Ammon's horn (tissue), 1 donor: ENCODE measurements around the gene SPOCD1.
"Not testable (repeated sequence)": the region's sequence is repeated elsewhere in the genome, so short reads cannot be mapped to it uniquely, and the experiment has no call there.

Experiments
- DNase-seq: peaks from one replicate; pipeline ENCODE4 v3.0.0-alpha.2; 2016; ENCODE audit warnings: low spot score

Gene SPOCD1

DNA sequence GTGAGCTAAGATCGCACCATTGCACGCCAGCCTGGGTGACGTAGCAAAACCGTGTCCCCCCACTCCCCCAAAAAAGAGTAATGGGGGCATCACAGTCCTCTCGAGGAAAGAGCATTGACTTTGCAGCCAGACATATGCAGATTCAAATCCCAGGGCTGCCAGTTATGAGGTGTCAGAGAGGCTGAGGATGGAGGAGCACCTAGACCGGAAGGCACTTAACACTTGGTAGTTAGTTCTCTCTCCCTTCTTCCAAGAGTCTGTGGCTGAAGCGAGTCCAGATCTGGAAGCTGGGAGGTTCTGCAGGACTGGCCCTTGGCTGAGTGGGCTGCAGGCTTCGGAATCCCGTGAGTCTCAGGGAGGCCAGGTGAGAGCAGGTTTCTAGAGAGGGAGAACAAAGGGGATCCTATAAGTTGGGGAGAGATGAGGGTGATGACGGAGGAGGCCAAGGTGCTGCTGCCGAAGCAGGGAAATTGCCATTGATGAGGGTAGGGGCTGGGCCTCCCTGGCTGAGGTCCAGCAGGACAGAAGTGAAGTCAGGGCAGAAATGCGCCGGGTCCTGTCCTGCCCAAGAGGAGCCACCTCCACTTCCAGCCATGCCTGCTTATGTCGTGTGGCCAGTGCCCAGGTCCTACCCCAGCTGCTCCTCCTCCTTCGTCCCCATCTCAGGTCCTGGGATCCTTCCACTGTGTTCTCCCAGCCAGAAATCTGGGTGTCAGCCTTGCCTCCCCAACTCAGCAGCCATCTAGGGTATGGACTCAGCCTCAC lies 13.3 kb upstream of the SPOCD1 start:
- DNase-seq, result no peak

- DNase-seq, result no peak
Observed at GRCh38 chr1:31828341-31828740, 12.5 kb upstream of the SPOCD1 start.

DNA sequence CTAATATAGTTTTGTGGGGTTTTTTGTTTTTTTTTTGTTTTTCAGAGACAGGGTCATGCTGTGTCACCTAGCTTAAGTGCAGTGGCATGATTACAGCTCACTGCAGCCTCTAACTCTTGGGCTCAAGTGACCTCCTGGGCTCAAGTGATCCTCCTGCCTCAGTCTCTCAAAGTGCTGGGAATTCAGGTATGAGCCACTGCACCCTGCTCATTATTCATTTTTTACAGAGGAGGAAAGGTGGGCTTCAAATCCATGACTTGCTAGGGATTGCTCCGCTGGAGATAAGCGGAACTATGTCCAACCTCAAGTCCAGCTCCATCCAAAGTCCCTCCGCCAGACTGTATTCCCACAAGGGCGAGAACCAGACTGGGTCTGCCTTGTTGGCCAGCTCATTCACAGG lies 8.0 kb upstream of the SPOCD1 start:
- DNase-seq, result no peak

GRCh38 chr1:31822766-31823165 lies 6.9 kb upstream of the SPOCD1 start:
- DNase-seq, result peak; percentile 86

- DNase-seq, result not testable (repeated sequence)
Observed at GRCh38 chr1:31820196-31820595, 4.4 kb upstream of the SPOCD1 start.

- DNase-seq, result no peak
Observed at GRCh38 chr1:31818206-31818605, 2.4 kb upstream of the SPOCD1 start.

GRCh38 chr1:31816947-31817346 lies 1.1 kb upstream of the SPOCD1 start:
- not testable (repeated sequence) for DNase-seq

DNA sequence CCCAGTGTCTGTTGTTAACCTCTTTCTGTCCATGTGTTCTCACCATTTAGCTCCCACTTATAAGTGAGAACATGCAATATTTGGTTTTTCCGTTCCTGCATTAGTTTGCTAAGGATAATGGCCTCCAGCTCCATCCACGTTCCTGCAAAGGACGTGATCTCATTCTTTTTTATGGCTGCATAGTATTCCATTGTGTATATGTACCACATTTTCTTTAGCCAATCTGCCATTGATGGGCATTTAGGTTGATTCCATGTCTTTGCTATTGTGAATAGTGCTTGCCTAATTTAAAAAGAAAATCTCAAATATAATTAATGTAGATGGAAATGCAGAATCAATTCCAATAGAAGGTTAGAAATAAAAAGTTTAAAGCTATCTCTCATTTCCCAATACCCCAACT lies 679 bp upstream of the SPOCD1 start:
- DNase-seq, result not testable (repeated sequence)

- no peak for DNase-seq
Observed at GRCh38 chr1:31815307-31815645, 546 bp downstream of the SPOCD1 start.

DNA sequence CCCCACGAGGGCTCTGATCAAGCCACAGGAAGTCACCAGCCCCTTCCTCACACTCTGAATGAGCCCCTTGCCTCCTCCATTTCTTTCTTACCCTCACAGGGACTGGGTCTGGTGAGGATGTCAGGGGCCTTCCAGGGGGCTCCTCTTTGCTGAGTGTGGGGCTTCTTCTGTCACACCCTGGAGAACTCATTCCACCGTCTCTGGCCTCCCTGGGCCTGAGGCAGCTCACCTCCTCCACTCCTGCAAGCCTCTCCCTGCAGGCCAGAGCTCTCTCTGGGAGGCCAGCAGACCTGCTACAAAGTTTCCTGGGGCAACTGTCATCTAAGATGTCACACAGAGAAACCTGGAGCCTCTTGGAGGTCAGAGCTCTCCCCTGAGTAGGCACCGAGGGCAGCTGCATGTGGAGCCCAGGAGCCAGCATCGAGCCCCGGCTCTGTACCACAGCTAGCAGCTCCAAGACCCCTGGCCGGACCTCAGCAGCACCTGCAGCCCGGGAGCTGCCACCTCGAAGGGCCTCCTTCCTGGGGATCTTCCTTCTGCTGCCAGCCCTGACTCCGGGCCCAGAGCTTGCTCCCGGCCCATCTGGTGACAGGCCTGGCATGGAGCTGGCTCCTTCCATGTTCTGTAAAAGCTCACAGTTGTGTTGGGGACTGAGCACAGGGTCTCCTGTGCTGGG lies 1.1 kb downstream of the SPOCD1 start:
- no peak for DNase-seq

DNA sequence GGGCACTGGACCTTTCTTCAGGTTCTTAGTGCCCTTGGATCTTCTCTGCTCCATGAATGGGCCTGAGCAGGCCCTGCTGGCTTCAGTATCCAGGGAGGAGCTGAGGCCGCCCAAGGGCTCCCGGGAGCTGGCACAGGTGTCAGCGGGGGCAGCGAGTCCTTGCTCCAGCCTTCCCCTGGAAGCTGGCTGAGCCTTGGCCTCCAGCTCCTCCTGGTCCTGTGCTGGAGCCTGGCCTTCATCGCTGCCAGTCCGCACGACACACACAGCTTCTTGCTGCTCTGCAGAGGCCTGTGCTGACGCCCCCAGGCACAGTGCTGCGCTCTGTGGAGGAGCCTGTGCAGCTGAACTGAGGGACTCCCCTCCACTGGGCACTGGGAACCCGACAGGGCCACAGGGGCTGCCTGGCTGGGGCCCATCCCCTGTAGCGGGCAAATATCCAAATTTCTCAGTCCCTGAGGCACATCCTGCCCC lies 1.7 kb downstream of the SPOCD1 start:
- no peak for DNase-seq

DNA sequence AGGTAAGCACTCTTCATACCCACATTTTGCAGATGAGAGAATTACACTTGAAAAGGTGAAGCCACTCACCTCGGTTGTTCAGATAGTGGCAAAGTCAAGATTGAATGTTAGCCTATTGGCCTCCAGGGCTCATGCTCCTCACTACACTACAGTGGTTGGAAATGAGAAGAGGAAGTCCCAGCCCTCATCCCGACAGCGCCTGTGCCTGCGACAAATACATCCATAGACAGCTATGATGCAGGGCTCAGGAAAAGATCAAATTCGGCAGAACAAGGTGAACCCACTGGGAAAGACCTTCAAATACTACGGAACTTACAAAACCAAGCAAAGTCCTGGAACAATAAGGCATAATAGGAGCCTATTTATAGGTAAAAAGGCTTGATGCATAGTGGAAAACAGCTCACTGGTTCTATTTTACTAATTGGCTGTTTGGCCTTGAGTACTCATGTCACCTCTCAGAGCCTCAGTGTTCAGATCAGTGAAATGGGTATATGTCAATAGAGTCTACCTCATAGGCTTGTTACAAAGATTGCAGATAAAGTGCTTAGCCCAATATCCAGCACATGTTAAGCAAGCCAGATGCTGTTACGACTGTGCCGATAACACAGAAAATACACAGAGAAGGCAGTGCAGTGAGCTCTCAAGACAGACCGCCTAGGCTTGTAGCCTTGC lies 3.5 kb downstream of the SPOCD1 start:
- no peak for DNase-seq

- peak; percentile 97 for DNase-seq
Observed at GRCh38 chr1:31811605-31812004, 4.2 kb downstream of the SPOCD1 start.

- no peak for DNase-seq
Observed at GRCh38 chr1:31809698-31810097, 6.1 kb downstream of the SPOCD1 start.

DNA sequence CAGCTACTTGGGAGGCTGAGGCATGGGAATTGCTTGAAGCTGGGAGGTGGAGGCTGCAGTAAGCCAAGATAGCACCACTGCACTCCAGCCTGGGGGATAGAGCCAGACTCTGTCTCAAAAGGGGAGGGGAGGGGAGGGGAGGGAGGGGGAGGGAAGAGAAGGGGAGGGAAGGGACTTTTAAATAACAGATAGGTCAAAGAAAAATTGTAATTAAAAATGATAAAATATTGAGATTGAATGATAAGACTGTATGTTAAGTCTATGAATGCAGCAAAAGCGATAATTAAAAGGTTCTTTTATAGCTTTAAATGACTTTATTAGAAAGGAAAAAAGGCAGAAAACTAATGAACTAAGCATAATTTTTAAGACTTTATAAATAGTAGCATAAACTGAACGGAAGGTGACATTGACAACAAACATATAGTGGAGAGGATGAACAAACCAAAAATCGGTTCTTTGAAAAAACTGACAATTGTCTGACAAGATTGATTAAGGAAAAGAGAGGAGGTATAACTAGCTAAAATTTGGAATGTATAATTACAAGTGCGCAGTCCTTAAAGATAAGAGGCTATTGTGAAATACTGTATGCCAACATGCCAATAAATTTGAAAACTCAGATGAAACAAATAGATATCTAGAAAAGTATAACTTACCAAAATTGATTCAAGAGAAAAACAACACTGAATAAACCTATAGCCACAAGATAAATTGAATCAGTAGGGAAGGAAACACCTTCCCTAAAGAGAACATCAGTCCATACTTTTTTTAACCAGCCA lies 8.4 kb downstream of the SPOCD1 start:
- no peak for DNase-seq

DNA sequence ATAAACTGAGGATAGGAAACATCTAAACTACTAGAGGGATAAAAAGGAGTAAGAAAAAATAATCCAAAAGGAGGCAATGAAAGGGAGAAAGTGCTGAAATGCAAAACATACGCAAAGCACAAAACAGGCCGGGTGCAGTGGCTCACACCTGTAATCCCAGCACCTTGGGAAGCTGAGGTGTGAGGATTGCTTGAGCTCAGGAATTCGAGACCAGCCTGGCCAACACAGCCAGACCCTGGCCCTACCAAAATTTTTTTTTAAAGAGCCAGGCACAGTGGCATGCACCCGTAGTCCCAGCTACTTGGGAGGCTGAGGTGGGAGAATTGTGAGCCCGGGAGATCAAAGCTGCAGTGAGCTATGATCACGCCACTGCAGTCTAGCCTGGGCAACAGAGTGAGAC lies 10.5 kb downstream of the SPOCD1 start:
- DNase-seq, result no peak

GRCh38 chr1:31804098-31804497 lies 11.7 kb downstream of the SPOCD1 start:
- no peak for DNase-seq

GRCh38 chr1:31803610-31804009 lies 12.2 kb downstream of the SPOCD1 start:
- no peak for DNase-seq

- DNase-seq, result no peak
Observed at GRCh38 chr1:31802190-31803150, 13.4 kb downstream of the SPOCD1 start.

- DNase-seq, result no peak
Observed at GRCh38 chr1:31801458-31801857, 14.4 kb downstream of the SPOCD1 start.

GRCh38 chr1:31800674-31800967 lies 15.2 kb downstream of the SPOCD1 start:
- DNase-seq, result no peak
